Thoracic aorta (tissue), 2 donors: ENCODE data around the gene ATP4A. TPM values are rescaled to one million over a fixed set of nuclear protein-coding genes. Genes with fewer than 3 reads are reported as not detected.

Experiments used
- ATAC-seq: fragments of 150-250 bp; one replicate; pipeline ENCODE4 v1.8.0; 2017; ENCODE audit warnings: low read depth; ENCODE audit not compliant: insufficient number of reproducible peaks, low FRiP score
- DNase-seq: peaks from one replicate; pipeline ENCODE4 v3.0.0-alpha.2; 2020; ENCODE audit warnings: low spot score
- H3K27ac ChIP-seq, 2 donors: fragments of 200-600 bp; sonication (generic); 1 replicate in 1 of 2; 2 replicates in 1 of 2; pipeline ENCODE4 v1.5.1; 2016; ENCODE audit warnings: mild to moderate bottlenecking in 2 of 2, moderate library complexity in 2 of 2
- H3K27me3 ChIP-seq: fragments of 200-600 bp; sonication (generic); replicated peaks from 2 replicates; pipeline ENCODE4 v1.6.0; 2016; ENCODE audit warnings: mild to moderate bottlenecking; ENCODE audit not compliant: insufficient read depth
- H3K36me3 ChIP-seq: fragments of 200-600 bp; sonication (generic); one replicate; pipeline ENCODE4 v1.5.1; 2016
- H3K4me1 ChIP-seq, 2 donors: fragments of 200-600 bp; sonication (generic); 1 replicate in 1 of 2; 2 replicates in 1 of 2; pipeline versions ENCODE4 v1.5.1 to v1.6.0; 2016; ENCODE audit warnings: low read depth in 2 of 2, mild to moderate bottlenecking in 1 of 2; ENCODE audit not compliant: control insufficient read depth in 1 of 2
- H3K4me3 ChIP-seq: fragments of 200-600 bp; sonication (generic); 2 replicates; pipeline ENCODE4 v1.5.1; 2016; ENCODE audit warnings: mild to moderate bottlenecking
- H3K9me3 ChIP-seq: fragments of 200-600 bp; sonication (generic); 2 replicates; pipeline ENCODE4 v1.5.1; 2016
- CTCF ChIP-seq: fragments of 200-600 bp; sonication (generic); IDR thresholded peaks from one replicate; pipeline ENCODE4 v1.5.1; 2019; ENCODE audit warnings: antibody characterized with exemption
- total RNA-seq, 2 donors: library from RNA; depleted of rRNA; stranded (reverse); fragments of >200 nt; gene quantifications; one replicate each; pipeline versions ENCODE4 v1.1.0 to v1.2.3, GENCODE V29; 2016

Gene ATP4A
- total RNA-seq, 2 donors from 2014 or later = 0.35 TPM; not detected in 1

- Histone ChIP-seq H3K4me1 (no peaks in the 10 kb centered on the region), H3K9me3 (no peaks in the 10 kb centered on the region), H3K4me3 (no peak overlapping the region), H3K27ac (no peak overlapping the region), H3K36me3 (no peaks in the 10 kb centered on the region), H3K27me3 (no peaks in the 10 kb centered on the region)
- DNase-seq = no peak
- TF ChIP-seq CTCF = no peak
- no peak for ATAC-seq
Measured at GRCh38 chr19:35592226-35592625, 28.8 kb upstream of the ATP4A start.

GRCh38 chr19:35590875-35591274 lies 27.4 kb upstream of the ATP4A start:
- no peak for DNase-seq
- Histone ChIP-seq H3K9me3 (no peaks in the 10 kb centered on the region), H3K4me1 (no peaks in the 10 kb centered on the region), H3K36me3 (no peaks in the 10 kb centered on the region), H3K4me3 (no peak overlapping the region), H3K27ac (no peak overlapping the region), H3K27me3 (no peaks in the 10 kb centered on the region)
- TF ChIP-seq CTCF = no peak
- ATAC-seq = no peak

GRCh38 chr19:35587321-35587720 lies 23.9 kb upstream of the ATP4A start:
- Histone ChIP-seq H3K27me3 (no peaks in the 10 kb centered on the region), H3K4me1 (no peaks in the 10 kb centered on the region), H3K27ac (no peak overlapping the region), H3K9me3 (no peaks in the 10 kb centered on the region), H3K4me3 (no peak overlapping the region), H3K36me3 (no peaks in the 10 kb centered on the region)
- TF ChIP-seq CTCF = no peak
- ATAC-seq (no peak), DNase-seq (no peak)

- no peak within 1 kb of the TSS for H3K27ac ChIP-seq
- H3K4me1 ChIP-seq = no peaks in the 10 kb centered on the region
- H3K9me3 ChIP-seq = no peaks in the 10 kb centered on the region
- DNase-seq (no peak), ATAC-seq (no peak)
- H3K27me3 ChIP-seq = no peaks in the 10 kb centered on the region
- no peaks in the 10 kb centered on the region for H3K36me3 ChIP-seq
- TF ChIP-seq CTCF = no peak
- no peak within 1 kb of the TSS for H3K4me3 ChIP-seq
Measured at GRCh38 chr19:35585848-35586247, 22.4 kb upstream of the ATP4A start, which contains the start of gene PMIS2. Gene PMIS2 (plus strand): TSS chr19:35586173. CDS start chr19:35586260, 87 bp downstream.

GRCh38 chr19:35582760-35583159 lies 19.3 kb upstream of the ATP4A start:
- Histone ChIP-seq H3K36me3 (no peaks in the 10 kb centered on the region), H3K4me1 (no peaks in the 10 kb centered on the region), H3K27me3 (no peaks in the 10 kb centered on the region), H3K27ac (no peak overlapping the region), H3K9me3 (no peaks in the 10 kb centered on the region), H3K4me3 (no peak overlapping the region)
- no peak for TF ChIP-seq CTCF
- ATAC-seq = no peak
- no peak for DNase-seq
